HEK293T (cell line): ENCODE data around the gene UBE2E2.

ENCODE experiments used
- BHLHE40 ChIP-seq: fragments of 450-650 bp; IDR thresholded peaks from 2 replicates; pipeline ENCODE4 v1.6.1; 2016; ENCODE audit warnings: mild to moderate bottlenecking, moderate library complexity, borderline replicate concordance
- FOXK2 ChIP-seq: fragments of 450-650 bp; IDR thresholded peaks from 2 replicates; pipeline ENCODE4 v1.6.1; 2016; ENCODE audit warnings: mild to moderate bottlenecking
- FOXM1 ChIP-seq: fragments of 450-650 bp; IDR thresholded peaks from 2 replicates; pipeline ENCODE4 v1.6.1; 2017; ENCODE audit warnings: mild to moderate bottlenecking, borderline replicate concordance
- HDGF ChIP-seq: fragments of 450-650 bp; IDR thresholded peaks from 2 replicates; pipeline ENCODE4 v1.6.1; 2017; ENCODE audit warnings: antibody characterized with exemption, borderline replicate concordance
- L3MBTL2 ChIP-seq: fragments of 450-650 bp; conservative IDR thresholded peaks from 2 replicates; pipeline ENCODE4 v1.6.1; 2016; ENCODE audit warnings: mild to moderate bottlenecking
- LEF1 ChIP-seq: fragments of 450-650 bp; IDR thresholded peaks from 2 replicates; pipeline ENCODE4 v1.6.1; 2017; ENCODE audit warnings: mild to moderate bottlenecking, borderline replicate concordance
- NFRKB ChIP-seq: fragments of 450-650 bp; IDR thresholded peaks from 2 replicates; pipeline ENCODE4 v1.6.1; 2016; ENCODE audit warnings: mild to moderate bottlenecking, moderate library complexity
- SP1 ChIP-seq: fragments of 450-650 bp; IDR thresholded peaks from 2 replicates; pipeline ENCODE4 v1.6.1; 2017
- SUZ12 ChIP-seq: fragments of 450-650 bp; IDR thresholded peaks from 2 replicates; pipeline ENCODE4 v1.6.1; 2016; ENCODE audit warnings: mild to moderate bottlenecking
- ZNF384 ChIP-seq: fragments of 450-650 bp; IDR thresholded peaks from 2 replicates; pipeline ENCODE4 v1.6.1; 2016

- TF ChIP-seq FOXM1 (no peak), SP1 (no peak), BHLHE40 (no peak), LEF1 (no peak), ZNF384 (no peak), NFRKB (no peak), HDGF (no peak), L3MBTL2 (no peak), SUZ12 (no peak), FOXK2 (no peak)
Measured at GRCh38 chr3:23276913-23277658, 74.0 kb downstream of the UBE2E2 start.
